DOHH2 (cell line): ENCODE data around the gene ADCY5.

Experiments
- H3F3A ChIP-seq: fragments of 200-600 bp; sonication (generic), shearing (Covaris generic); 2 replicates; pipeline ENCODE4 v1.6.0; 2016; ENCODE audit warnings: antibody characterized with exemption, mild to moderate bottlenecking; ENCODE audit not compliant: control insufficient read depth, insufficient read depth
- H3K27ac ChIP-seq: fragments of 200-600 bp; sonication (generic); 2 replicates; pipeline ENCODE4 v1.5.1; 2014; ENCODE audit warnings: low read depth, mild to moderate bottlenecking, low read length, moderate library complexity
- H3K27me3 ChIP-seq: fragments of 200-600 bp; sonication (generic); 2 replicates; pipeline ENCODE4 v1.6.1; 2014; ENCODE audit warnings: mild to moderate bottlenecking, low read length, mixed read lengths; ENCODE audit not compliant: control insufficient read depth
- H3K36me3 ChIP-seq: fragments of 200-600 bp; sonication (generic); 2 replicates; pipeline ENCODE4 v1.6.1; 2014; ENCODE audit warnings: mild to moderate bottlenecking, low read length, moderate library complexity, mixed read lengths; ENCODE audit not compliant: control insufficient read depth
- H3K4me1 ChIP-seq: fragments of 200-600 bp; sonication (generic); 2 replicates; pipeline ENCODE4 v1.6.1; 2014; ENCODE audit warnings: mild to moderate bottlenecking, low read length, mixed read lengths; ENCODE audit not compliant: control insufficient read depth
- H3K4me2 ChIP-seq: fragments of 200-600 bp; sonication (generic); 2 replicates; pipeline ENCODE4 v1.6.0; 2014; ENCODE audit warnings: mild to moderate bottlenecking, low read length, moderate library complexity
- H3K4me3 ChIP-seq: fragments of 200-600 bp; sonication (generic); 2 replicates; pipeline ENCODE4 v1.5.1; 2014; ENCODE audit warnings: mild to moderate bottlenecking, low read length, mixed read lengths
- H3K79me2 ChIP-seq: fragments of 200-600 bp; sonication (generic); 2 replicates; pipeline ENCODE4 v1.6.1; 2014; ENCODE audit warnings: mild to moderate bottlenecking, low read length, mixed read lengths; ENCODE audit not compliant: control insufficient read depth
- H3K9me2 ChIP-seq: fragments of 200-600 bp; sonication (generic); replicated peaks from 2 replicates; pipeline ENCODE4 v1.6.1; 2014; ENCODE audit warnings: mild to moderate bottlenecking, low read length, mixed read lengths; ENCODE audit not compliant: control insufficient read depth
- H3K9me3 ChIP-seq: fragments of 200-600 bp; sonication (generic); 2 replicates; pipeline ENCODE4 v1.6.1; 2014; ENCODE audit warnings: antibody characterized with exemption, low read length, mixed read lengths; ENCODE audit not compliant: control insufficient read depth, insufficient read depth
- H4K20me1 ChIP-seq: fragments of 200-600 bp; sonication (generic); 2 replicates; pipeline ENCODE4 v1.6.0; 2014; ENCODE audit warnings: low read depth, mild to moderate bottlenecking, antibody characterized with exemption, low read length, moderate library complexity; ENCODE audit not compliant: control insufficient read depth, insufficient read depth
- CTCF ChIP-seq: fragments of 200-600 bp; sonication (generic); IDR thresholded peaks from one replicate; pipeline ENCODE4 v1.5.1; 2014; ENCODE audit warnings: antibody characterized with exemption, mild to moderate bottlenecking, low read depth, low read length; ENCODE audit not compliant: poor library complexity, severe bottlenecking
- EZH2phosphoT487 ChIP-seq: fragments of 200-600 bp; sonication (generic); IDR thresholded peaks from 2 replicates; pipeline ENCODE4 v1.6.1; 2017; ENCODE audit warnings: borderline replicate concordance, mild to moderate bottlenecking, antibody characterized with exemption, low read length, moderate library complexity, mixed read lengths

The ADCY5 gene

GRCh38 chr3:123271466-123272159 is 177.3 kb downstream of the ADCY5 start:
- peaks cover 6% of the 10 kb centered on the region; the same call in 1 of the 2 replicates for H3K36me3 ChIP-seq
- H3K4me3 ChIP-seq = no peak overlapping the region
- H3F3A ChIP-seq = no peaks in the 10 kb centered on the region
- no peaks in the 10 kb centered on the region for H3K9me3 ChIP-seq
- H3K27me3 ChIP-seq = no peaks in the 10 kb centered on the region
- no peaks in the 10 kb centered on the region for H4K20me1 ChIP-seq
- no peaks in the 10 kb centered on the region for H3K79me2 ChIP-seq
- no peaks in the 10 kb centered on the region for H3K4me1 ChIP-seq
- no peaks in the 10 kb centered on the region for H3K9me2 ChIP-seq
- H3K4me2 ChIP-seq = no peak overlapping the region
- no peak for TF ChIP-seq EZH2phosphoT487
- TF ChIP-seq CTCF = no peak
- H3K27ac ChIP-seq = no peak overlapping the region

GRCh38 chr3:123270818-123271217 is 178.1 kb downstream of the ADCY5 start:
- Histone ChIP-seq H3K9me3 (no peaks in the 10 kb centered on the region), H3K79me2 (no peaks in the 10 kb centered on the region), H3K27ac (no peak overlapping the region), H3K36me3 (peaks cover 8% of the 10 kb centered on the region; the same call in 1 of the 2 replicates), H4K20me1 (no peaks in the 10 kb centered on the region), H3K4me3 (no peak overlapping the region), H3K4me2 (no peak overlapping the region), H3F3A (no peaks in the 10 kb centered on the region), H3K9me2 (no peaks in the 10 kb centered on the region), H3K27me3 (no peaks in the 10 kb centered on the region), H3K4me1 (no peaks in the 10 kb centered on the region)
- TF ChIP-seq CTCF (no peak), EZH2phosphoT487 (no peak)

DNA sequence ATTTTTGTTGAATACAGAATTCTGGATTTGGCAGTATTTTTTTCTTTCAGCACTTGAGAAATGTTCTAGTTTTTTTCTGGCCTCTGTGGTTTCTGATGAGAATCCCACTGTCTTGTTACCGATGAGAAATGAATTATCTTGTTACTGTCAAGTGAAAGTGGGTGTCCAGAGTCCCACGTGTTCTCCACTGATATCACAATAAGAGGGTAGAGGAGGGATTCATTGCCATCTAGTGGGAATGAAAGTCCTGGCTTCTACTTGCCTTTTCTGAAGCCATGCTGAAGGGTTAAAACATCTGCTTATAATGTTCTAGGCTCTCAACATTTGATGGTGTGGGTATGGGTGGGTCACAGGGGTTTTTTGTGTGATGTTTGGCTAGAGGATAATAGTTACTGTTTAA is 181.1 kb downstream of the ADCY5 start:
- H3K4me3 ChIP-seq = no peak overlapping the region
- TF ChIP-seq CTCF = no peak
- TF ChIP-seq EZH2phosphoT487 = no peak
- H4K20me1 ChIP-seq = no peaks in the 10 kb centered on the region
- H3K4me1 ChIP-seq = no peaks in the 10 kb centered on the region
- no peaks in the 10 kb centered on the region for H3F3A ChIP-seq
- H3K9me2 ChIP-seq = no peaks in the 10 kb centered on the region
- H3K36me3 ChIP-seq = peaks cover 8% of the 10 kb centered on the region; the same call in 1 of the 2 replicates
- H3K27ac ChIP-seq = no peak overlapping the region
- no peaks in the 10 kb centered on the region for H3K27me3 ChIP-seq
- no peaks in the 10 kb centered on the region for H3K9me3 ChIP-seq
- H3K79me2 ChIP-seq = no peaks in the 10 kb centered on the region
- H3K4me2 ChIP-seq = no peak overlapping the region
